Fibroblast of pulmonary artery (primary cell): ENCODE measurements around the gene FCRL3.

Experiments
- DNase-seq: peaks from one replicate; pipeline ENCODE4 v3.0.0-alpha.2; 2010; ENCODE audit warnings: low read depth
- H3K4me3 ChIP-seq: replicated peaks from 2 replicates; pipeline ENCODE4 v1.5.1; 2011; ENCODE audit warnings: low read depth, mild to moderate bottlenecking, control low read depth, low read length, moderate library complexity
- TF ChIP-seq, protein P1 (sequence below): IDR thresholded peaks from 2 replicates; pipeline ENCODE4 v1.5.1; 2011; ENCODE audit warnings: mild to moderate bottlenecking, control low read depth, low read length, inconsistent platforms; ENCODE audit errors: missing control alignments

FCRL3 gene

DNA sequence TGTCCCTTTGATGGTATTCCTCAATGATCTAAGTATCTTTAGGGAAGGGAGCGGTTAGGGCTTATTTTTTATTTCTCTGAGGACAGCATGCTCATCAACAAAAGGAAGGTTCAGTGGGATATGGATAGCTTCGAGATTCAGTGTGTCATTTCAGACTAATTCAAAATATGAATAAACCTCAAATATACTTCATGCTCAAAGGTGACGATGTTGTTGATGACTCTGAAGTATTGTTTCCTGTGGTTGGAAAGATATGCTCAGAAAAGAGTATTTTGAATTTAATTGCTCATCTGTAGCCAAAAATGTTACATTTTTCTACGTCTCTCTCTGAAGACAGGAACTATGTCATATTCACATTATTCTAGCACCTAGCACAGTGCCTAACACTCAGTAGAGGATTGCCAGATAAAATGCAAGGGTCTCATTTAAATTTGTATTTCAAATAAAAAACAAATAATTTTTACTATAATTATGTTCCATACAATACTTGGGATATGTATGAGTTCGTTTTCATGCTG is 1.8 kb upstream of the FCRL3 start:
- DNase-seq = no peak
- H3K4me3 ChIP-seq = no peak overlapping the region
- TF ChIP-seq, protein P1, sequence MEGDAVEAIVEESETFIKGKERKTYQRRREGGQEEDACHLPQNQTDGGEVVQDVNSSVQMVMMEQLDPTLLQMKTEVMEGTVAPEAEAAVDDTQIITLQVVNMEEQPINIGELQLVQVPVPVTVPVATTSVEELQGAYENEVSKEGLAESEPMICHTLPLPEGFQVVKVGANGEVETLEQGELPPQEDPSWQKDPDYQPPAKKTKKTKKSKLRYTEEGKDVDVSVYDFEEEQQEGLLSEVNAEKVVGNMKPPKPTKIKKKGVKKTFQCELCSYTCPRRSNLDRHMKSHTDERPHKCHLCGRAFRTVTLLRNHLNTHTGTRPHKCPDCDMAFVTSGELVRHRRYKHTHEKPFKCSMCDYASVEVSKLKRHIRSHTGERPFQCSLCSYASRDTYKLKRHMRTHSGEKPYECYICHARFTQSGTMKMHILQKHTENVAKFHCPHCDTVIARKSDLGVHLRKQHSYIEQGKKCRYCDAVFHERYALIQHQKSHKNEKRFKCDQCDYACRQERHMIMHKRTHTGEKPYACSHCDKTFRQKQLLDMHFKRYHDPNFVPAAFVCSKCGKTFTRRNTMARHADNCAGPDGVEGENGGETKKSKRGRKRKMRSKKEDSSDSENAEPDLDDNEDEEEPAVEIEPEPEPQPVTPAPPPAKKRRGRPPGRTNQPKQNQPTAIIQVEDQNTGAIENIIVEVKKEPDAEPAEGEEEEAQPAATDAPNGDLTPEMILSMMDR = no peak

DNA sequence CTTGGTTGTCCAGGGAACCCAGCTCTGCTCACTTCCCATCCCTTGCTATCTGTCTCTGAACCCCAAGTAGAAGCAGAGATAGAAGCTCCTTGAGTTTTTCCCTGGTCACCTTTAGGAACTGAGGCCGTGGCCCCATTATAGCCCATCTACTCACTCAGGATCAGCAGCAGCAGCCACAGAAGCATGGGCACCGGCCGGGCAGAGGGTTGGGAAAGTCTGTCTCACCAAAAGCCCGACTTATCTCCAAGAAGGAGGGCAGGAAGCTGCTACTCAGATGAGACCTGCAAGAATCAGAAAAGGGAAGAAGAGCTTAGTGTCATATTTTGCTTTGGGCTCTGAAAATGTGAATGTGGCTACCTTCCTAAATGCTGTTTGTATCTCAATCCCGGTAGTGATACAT is 264 bp downstream of the FCRL3 start:
- TF ChIP-seq, protein P1 = no peak
- H3K4me3 ChIP-seq = no peak overlapping the region
- DNase-seq = no peak

DNA sequence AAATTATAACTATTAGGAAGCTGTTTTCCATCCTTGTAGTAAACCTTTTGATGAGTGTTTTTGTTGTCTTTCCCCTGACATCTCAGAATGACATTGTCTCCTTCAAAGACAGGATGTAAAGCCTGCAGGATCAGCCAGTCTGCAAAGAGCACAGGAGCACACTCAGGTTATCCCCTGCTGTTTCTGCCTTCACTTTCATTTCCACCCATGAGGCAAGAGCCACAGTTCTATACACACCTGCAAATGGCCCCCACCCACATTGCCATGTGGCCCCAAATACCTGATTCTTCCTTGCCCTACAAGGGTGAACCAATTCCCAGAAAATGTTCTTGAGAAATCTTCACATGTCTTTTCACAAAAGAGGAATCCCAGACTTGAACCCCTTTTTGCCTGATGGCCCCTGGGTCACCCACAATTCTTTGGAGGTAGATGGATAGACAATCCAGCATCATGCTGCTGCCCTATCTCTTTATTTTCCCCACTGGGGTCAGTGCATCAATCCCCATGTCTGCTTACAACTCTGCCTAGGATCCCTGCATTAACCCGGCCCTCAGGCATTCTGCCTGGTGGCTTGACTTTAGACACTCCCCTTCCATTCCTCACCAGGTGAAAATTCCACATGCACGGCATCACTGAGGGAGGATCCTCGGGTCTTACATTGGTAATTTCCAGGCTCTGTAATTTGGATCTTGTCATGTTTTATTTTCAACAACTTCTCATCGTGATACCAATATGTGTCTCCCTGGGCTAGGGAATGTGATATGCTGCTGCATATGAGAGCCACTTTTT is 2.6 kb downstream of the FCRL3 start:
- no peak for DNase-seq

DNA sequence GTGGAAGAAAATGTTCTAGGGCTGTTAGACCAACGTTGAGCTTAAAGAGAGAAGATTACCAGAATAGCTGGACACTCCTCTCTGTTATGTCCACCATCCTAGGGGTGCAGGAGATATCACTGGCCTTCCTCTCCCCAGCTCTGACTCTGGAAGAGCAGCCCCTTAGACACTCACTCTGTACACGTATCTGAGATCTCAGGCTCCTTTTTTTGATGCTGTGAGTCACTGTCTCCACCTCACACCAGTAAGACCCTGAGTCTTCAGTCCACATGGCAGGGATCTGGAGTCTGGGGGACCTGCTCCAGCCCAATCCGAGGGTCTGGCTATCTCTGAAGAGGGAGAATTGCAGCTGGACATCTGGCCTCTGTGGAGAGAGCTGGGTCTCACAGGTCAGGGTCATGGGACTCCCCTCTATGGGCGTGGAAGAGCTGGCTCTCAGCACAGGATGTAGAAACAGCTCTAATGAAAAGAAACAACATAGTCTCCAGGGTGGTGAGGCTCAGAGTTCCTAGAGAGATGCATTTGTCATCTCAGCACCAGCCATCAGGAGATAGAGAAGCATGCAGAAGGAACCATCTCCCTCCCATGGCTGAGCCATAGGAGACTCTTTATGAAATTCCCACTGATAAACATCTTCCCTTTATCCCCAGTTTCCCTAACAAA is 3.5 kb downstream of the FCRL3 start:
- no peak for DNase-seq
- TF ChIP-seq, protein P1 = no peak
- no peak overlapping the region for H3K4me3 ChIP-seq

More for the DNA sequence above, 2.6 kb downstream of the FCRL3 start:
- TF ChIP-seq, protein P1 = no peak
- no peak overlapping the region for H3K4me3 ChIP-seq

DNA sequence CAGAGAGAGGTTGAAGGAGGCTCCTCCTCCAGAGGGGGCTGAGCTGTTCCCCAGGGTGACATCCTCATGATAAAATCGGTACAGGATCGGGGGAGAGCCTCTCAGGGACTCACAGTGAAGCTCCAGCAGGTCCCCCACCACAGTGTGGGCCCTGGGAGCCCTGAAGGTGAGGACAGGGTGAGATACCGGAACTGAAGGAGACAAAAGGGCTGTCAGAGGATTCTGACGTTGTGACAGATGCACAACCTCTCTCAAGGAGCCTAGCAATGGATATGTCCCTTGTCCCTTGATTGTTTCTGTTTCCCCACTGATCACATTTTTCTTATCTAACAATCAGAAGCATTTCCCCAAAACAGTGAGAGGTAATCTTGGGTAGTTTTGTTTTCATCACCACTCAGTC is 5.2 kb downstream of the FCRL3 start:
- no peak overlapping the region for H3K4me3 ChIP-seq
- TF ChIP-seq, protein P1 = no peak
- DNase-seq = no peak

DNA sequence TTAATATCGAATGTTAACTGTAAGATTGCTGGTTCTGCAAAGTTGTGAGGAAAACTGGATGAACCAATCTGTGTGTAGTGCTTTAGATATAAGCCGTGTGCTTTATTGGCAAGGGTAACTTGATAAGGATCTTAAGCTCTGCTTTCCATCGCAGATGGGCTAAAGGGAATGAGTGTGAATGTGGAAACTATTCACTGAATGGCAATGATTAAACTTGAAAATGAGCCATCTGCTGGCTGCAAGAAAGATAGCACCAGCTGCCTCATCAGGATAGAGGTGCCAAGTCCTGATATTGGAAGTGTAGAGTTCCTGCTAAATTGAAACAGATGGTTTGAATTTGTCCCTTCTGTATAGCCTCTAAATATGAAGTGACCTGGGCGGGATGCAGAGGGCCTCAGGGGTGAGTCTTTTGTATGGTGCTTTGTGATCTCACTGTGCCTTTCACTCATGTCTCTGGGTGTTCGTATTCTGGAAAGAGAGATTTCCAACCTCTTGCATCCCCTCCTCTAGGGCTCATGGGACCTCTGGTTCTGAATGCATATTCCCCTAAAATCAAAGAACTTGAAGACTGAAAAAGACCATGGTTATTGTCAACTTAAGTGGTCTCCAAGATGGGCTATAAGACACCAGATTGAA is 9.2 kb downstream of the FCRL3 start:
- TF ChIP-seq, protein P1 = peak; percentile 56
- no peak overlapping the region for H3K4me3 ChIP-seq
- peak; percentile 23 for DNase-seq
